Omental fat pad (tissue), 4 donors: ENCODE results near the gene LSM4. TPM values are rescaled to one million over a fixed set of nuclear protein-coding genes. Genes with fewer than 3 reads are reported as not detected.
A peak's percentile ranks its signal among the peaks of the same experiment; 100 is the strongest.
"Not testable (repeated sequence)": the region's sequence is repeated elsewhere in the genome, so short reads cannot be mapped to it uniquely, and the experiment has no call there.

Source experiments
- ATAC-seq: fragments of 150-250 bp; one replicate; pipeline ENCODE4 v1.9.1; 2016; ENCODE audit warnings: mild to moderate bottlenecking, moderate library complexity; ENCODE audit not compliant: low FRiP score
- DNase-seq: peaks from one replicate; pipeline ENCODE4 v3.0.0-alpha.2; 2019; ENCODE audit warnings: low spot score
- total RNA-seq, 4 donors: library from RNA; depleted of rRNA; stranded (reverse); fragments of >200 nt; gene quantifications; one replicate each; pipeline ENCODE4 v1.1.0, GENCODE V29; 2016
- TF ChIP-seq, protein P1 (sequence below), 3 donors: fragments of 450-650 bp; IDR thresholded peaks; one replicate each; pipeline ENCODE4 v1.5.1; 2016 to 2017; ENCODE audit warnings: antibody characterized with exemption in 3 of 3, mild to moderate bottlenecking in 3 of 3, moderate library complexity in 2 of 3

LSM4 gene
- total RNA-seq, 4 donors from 2014 or later: 58.6 to 140 (median 93.1) TPM

GRCh38 chr19:18361646-18362045, 38.8 kb upstream of the LSM4 start:
- TF ChIP-seq, protein P1, sequence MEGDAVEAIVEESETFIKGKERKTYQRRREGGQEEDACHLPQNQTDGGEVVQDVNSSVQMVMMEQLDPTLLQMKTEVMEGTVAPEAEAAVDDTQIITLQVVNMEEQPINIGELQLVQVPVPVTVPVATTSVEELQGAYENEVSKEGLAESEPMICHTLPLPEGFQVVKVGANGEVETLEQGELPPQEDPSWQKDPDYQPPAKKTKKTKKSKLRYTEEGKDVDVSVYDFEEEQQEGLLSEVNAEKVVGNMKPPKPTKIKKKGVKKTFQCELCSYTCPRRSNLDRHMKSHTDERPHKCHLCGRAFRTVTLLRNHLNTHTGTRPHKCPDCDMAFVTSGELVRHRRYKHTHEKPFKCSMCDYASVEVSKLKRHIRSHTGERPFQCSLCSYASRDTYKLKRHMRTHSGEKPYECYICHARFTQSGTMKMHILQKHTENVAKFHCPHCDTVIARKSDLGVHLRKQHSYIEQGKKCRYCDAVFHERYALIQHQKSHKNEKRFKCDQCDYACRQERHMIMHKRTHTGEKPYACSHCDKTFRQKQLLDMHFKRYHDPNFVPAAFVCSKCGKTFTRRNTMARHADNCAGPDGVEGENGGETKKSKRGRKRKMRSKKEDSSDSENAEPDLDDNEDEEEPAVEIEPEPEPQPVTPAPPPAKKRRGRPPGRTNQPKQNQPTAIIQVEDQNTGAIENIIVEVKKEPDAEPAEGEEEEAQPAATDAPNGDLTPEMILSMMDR (IDR thresholded peaks at IDR 0.05): no peak
- no peak for DNase-seq
- no peak for ATAC-seq

GRCh38 chr19:18357041-18357440, 34.2 kb upstream of the LSM4 start:
- no peak for DNase-seq
- TF ChIP-seq, protein P1 (IDR thresholded peaks at IDR 0.05): no peak
- no peak for ATAC-seq

DNA sequence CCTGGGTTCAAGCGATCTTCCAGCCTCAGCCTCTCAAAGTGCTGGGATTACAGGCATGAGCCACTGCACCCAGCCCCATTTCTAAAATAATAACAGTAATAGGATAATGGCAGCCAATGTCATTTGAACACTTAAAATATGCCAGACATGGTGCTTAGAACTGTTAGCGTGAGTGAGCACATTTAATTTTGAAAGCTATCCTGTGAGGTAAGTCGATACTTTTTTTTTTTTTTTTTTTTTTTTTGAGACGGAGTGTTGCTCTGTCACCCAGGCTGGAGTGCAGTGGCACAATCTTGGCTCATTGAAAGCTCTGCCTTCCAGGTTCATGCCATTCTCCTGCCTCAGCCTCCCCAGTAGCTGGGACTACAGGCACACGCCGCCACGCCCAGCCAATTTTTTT, 31.9 kb upstream of the LSM4 start:
- not testable (repeated sequence) for ATAC-seq, DNase-seq

DNA sequence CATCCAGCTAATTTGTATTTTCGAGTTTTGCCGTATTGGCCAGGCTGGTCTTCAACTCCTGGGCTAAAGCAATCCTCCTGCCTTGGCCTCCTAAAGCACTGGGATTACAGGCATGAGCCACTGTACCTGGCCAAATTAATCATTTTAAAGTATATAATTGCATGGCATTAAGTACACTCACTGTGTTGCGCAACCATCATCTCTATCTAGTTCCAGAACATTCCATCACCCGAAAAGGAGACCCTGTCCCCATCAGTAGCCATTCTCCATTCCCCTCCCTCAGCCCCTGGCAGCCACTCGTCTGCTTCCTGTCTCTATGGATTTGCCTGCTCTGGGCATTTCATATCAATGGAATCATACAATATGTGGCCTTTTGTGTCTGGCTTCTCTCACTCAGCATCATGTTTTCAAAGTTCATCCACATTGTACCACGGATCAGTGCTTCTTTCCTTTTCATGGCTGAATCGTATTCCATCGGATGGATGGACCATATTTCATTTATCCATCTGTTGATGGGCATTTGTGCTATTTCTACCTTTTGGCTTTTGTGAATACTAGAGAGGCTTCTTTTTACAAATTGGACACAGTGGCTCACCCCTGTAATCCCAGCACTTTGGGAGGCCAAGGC, 30.6 kb upstream of the LSM4 start:
- DNase-seq (no peak), ATAC-seq (no peak)
- TF ChIP-seq, protein P1 (IDR thresholded peaks at IDR 0.05): no peak

- TF ChIP-seq, protein P1 (IDR thresholded peaks at IDR 0.05): no peak
- DNase-seq (no peak), ATAC-seq (no peak)
Observed at GRCh38 chr19:18351544-18351943, 28.7 kb upstream of the LSM4 start.

DNA sequence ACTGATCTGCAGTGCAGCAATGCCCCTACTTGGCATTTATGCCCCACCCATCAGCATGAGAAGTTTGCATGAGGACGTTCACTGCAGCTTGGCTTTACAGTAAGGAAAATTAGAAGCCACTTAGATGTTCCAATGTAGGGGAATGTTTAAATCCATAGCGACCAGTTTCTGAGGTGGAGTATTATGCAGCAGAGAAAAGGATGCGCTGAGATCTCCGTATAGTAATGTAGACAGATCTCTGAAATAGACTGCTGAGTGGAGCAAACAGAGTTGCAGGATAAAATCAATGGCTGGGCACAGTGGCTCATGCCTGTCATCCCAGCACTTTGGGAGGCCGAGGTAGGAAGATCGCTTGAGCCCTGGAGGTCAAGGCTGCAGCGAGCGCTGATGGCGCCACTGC, 27.6 kb upstream of the LSM4 start:
- DNase-seq (no peak), ATAC-seq (no peak)
- TF ChIP-seq, protein P1 (IDR thresholded peaks at IDR 0.05): no peak

DNA sequence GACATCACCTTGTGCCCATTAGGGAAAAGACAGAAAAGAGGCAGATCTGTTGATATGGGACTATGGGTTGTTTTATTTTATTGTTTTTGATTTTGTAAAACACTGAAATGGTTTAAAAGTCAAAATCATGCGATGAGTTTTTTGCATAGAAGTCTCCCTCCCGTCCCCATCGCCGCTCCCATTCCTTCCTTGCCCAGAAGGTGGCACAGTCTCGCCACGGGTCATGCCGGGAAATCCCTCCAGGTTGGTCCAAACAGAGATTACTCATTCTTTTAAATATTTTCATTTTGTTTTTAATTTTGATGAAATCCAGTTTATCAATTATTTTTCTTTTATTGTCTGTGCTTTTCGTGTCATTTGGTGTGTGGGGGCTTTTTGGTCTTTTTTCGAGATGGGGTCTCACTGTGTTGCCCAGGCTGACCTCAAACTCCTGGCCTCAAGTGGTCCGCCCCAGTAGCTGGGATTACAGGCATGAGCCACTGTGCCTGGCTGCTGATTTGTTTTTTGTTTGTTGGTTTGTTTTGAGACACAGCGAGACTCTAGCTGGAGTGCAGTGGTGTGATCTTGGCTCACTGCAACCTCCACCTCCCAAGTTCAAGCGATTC, 26.8 kb upstream of the LSM4 start:
- ATAC-seq (peak; percentile 49), DNase-seq (peak; percentile 51)
- TF ChIP-seq, protein P1 (IDR thresholded peaks at IDR 0.05): no peak

DNA sequence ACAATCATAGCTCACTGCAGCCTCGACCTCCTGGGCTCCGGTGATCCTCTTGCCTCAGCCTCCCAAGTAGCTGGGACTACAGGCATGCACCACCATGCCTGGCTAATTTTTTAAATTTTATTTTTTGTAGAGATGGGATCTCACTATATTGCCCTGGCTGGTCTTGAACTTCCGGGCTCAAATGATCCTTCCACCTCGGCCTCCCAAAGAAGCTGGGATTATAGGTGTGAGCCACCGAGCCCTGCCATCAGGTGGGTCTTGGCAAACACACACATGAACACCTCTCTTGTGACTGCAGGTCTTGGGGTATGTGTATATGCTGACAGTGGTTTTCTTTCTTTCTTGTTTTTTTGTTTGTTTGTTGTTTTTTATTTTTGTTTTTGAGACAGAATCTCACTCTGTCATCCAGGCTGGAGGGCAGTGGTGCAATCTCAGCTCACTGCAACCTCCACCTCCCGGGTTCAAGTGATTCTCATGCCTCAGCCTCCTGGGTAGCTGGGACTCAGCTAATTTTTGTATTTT, 26.0 kb upstream of the LSM4 start:
- DNase-seq, ATAC-seq: not testable (repeated sequence)
